GM12878 (cell line): Measurements from ENCODE around the gene TRIM77.
"Not testable (repeated sequence)": the region's sequence is repeated elsewhere in the genome, so short reads cannot be mapped to it uniquely, and the experiment has no call there.

ENCODE experiments used
- ATF3 ChIP-seq: IDR thresholded peaks from 2 replicates; pipeline ENCODE4 v1.6.1; 2011; ENCODE audit warnings: low read depth, mild to moderate bottlenecking, low read length, moderate library complexity, borderline replicate concordance; ENCODE audit errors: extremely low read depth
- ATF7 ChIP-seq: fragments of 450-650 bp; IDR thresholded peaks from 2 replicates; pipeline ENCODE4 v1.6.1; 2016; ENCODE audit warnings: low read depth, mild to moderate bottlenecking
- CBX5 ChIP-seq: sonication (generic); IDR thresholded peaks from 2 replicates; pipeline ENCODE4 v1.6.1; 2016; ENCODE audit warnings: low read depth, moderate library complexity, mild to moderate bottlenecking, inconsistent platforms
- CHD4 ChIP-seq: fragments of 200-600 bp; sonication (generic); IDR thresholded peaks from 2 replicates; pipeline ENCODE4 v1.6.1; 2016; ENCODE audit warnings: mild to moderate bottlenecking
- CTCF ChIP-seq, 3 experiments: IDR thresholded peaks in 2 of 3; conservative IDR thresholded peaks in 1 of 3; 2 replicates each; pipeline ENCODE4 v1.5.1; 2011; ENCODE audit warnings: low read depth in 3 of 3, low read length in 3 of 3, mild to moderate bottlenecking in 3 of 3, control low read depth in 2 of 3, moderate library complexity in 2 of 3, inconsistent platforms in 1 of 3, mixed read lengths in 1 of 3; ENCODE audit not compliant: control insufficient read depth in 2 of 3, insufficient read depth in 1 of 3; ENCODE audit errors: extremely low read depth in 1 of 3
- ELK1 ChIP-seq: IDR thresholded peaks from 2 replicates; pipeline ENCODE4 v1.6.1; 2012; ENCODE audit warnings: low read depth, low read length, improper control_type of control experiment
- JUNB ChIP-seq: IDR thresholded peaks from 2 replicates; pipeline ENCODE4 v1.6.1; 2016; ENCODE audit warnings: antibody characterized with exemption, mild to moderate bottlenecking
- KAT2A ChIP-seq: conservative IDR thresholded peaks from 2 replicates; pipeline ENCODE4 v1.6.1; 2011; ENCODE audit warnings: low read depth, low read length; ENCODE audit not compliant: control insufficient read depth
- POLR2A ChIP-seq: IDR thresholded peaks from 2 replicates; pipeline ENCODE4 v1.6.1; 2011; ENCODE audit warnings: low read depth, mild to moderate bottlenecking, low read length
- POLR2AphosphoS5 ChIP-seq: IDR thresholded peaks from 2 replicates; pipeline ENCODE4 v1.6.1; 2011; ENCODE audit warnings: mild to moderate bottlenecking, low read length, inconsistent platforms
- REST ChIP-seq: IDR thresholded peaks from 2 replicates; pipeline ENCODE4 v1.6.1; 2012; ENCODE audit warnings: mild to moderate bottlenecking, low read depth, low read length
- SMC3 ChIP-seq: IDR thresholded peaks from 2 replicates; pipeline ENCODE4 v1.6.1; 2011; ENCODE audit warnings: low read length, improper control_type of control experiment, borderline replicate concordance
- ZSCAN29 ChIP-seq: fragments of 450-650 bp; IDR thresholded peaks from 2 replicates; pipeline ENCODE4 v1.6.1; 2017; ENCODE audit warnings: mild to moderate bottlenecking, moderate library complexity

- not testable (repeated sequence) for TF ChIP-seq JUNB; CTCF (IDR thresholded peaks at IDR 0.05 in 2 of 3, conservative IDR thresholded peaks at IDR 0.05 in 1 of 3; ENCODE audit: control insufficient read depth in 2 of 3, extremely low read depth in 1 of 3, insufficient read depth in 1 of 3, low read depth in 3 of 3, low read length in 3 of 3); REST; CHD4; ELK1; SMC3; POLR2AphosphoS5; CBX5; ATF7; POLR2A; ZSCAN29; ATF3; KAT2A
Observed at GRCh38 chr11:89750822-89751221, 40.7 kb downstream of the TRIM77 start.
